ENCODE measurements around the gene FMN2.
"Not testable (repeated sequence)": the region's sequence is repeated elsewhere in the genome, so short reads cannot be mapped to it uniquely, and the experiment has no call there.

Gene FMN2

DNA sequence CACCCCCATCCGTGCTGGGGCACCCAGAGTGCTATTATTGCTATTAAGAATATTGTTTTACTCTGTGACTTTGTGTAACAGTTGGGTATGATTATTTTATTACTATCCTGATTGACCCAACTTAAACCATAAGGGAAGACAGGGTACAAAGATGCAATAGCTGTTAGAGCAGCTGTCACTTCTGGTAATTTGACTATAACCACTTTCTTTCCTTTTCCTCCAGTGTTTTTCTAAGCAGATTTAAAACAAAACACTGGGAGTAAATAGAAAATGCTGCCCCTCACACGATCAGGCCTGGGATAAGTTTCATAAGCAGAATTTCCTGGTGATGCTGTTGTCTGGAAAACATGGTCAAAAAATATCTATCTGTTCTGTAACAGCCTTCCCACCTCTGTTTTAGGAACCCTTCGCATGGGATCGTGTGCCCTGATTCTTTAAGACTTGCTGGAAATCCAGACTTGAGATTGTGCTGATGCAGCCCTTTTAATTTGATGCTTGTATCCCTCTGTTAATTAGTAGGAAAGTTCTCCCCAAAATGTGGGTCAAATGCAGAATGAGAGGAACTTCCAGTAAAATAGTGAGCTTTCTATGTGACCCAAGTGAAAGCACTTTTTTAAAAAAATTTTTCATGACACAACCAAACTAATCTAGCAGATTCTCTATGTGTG is 165.3 kb downstream of the FMN2 start:
- DNase-seq, result no peak

DNA sequence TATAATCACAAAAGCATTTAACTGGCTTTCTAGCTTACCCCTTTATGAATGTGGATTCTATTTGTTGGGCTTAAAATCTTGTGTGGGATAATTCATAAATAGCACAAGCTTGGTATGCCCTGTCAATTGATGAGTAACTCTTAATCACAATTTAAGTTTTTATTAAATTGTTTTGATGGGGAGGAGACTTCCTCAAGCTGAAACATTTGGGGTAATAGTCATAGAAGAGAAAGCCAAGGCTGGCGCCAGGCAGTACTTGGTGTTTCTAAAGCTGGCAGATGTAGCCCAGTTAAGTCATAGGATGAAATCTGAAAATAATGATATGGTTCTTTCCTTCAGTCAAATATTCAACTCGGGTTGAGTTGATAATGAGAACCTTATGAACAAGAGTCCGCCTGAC is 167.2 kb downstream of the FMN2 start:
- no peak for DNase-seq

DNA sequence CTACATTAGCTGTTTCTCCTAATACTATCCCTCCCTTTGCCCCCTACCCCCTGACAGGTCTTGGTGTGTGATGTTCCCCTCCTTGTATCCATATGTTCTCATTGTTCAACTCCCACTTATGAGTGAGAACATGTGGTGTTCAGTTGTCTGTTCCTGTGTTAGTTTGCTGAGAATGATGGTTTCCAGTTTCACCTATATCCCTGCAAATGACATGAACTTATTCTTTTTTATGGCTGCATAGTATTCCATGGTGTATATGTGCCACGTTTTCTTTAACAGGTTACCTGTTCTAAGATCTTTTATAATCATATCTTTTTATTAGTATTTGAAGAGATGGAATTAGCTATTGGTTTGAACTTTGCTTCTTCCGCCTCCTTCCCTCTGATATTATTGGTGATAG is 172.8 kb downstream of the FMN2 start:
- not testable (repeated sequence) for DNase-seq

GRCh38 chr1:240271081-240271480 is 179.4 kb downstream of the FMN2 start:
- DNase-seq, result no peak

DNA sequence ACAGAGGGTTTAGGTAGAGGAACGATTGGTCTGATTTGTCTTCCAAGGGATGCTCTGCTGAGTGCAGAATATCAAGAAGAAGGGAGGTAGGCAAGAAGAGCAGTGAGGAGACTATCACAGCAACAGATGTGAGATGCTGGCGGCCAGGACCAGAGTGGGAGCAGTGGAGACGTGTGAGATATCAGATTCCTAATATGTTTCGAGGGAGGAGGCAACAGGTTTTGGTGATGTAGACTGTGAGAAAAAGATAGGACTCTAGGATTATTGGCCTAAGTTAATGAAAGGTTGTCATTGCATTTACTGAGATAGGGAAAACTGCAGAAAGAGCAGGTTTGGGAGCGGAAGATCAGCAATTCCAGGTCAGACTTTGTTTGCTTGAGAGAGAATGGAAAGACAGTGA is 182.9 kb downstream of the FMN2 start:
- no peak for DNase-seq

GRCh38 chr1:240275219-240275618 is 183.5 kb downstream of the FMN2 start:
- DNase-seq, result not testable (repeated sequence)

DNA sequence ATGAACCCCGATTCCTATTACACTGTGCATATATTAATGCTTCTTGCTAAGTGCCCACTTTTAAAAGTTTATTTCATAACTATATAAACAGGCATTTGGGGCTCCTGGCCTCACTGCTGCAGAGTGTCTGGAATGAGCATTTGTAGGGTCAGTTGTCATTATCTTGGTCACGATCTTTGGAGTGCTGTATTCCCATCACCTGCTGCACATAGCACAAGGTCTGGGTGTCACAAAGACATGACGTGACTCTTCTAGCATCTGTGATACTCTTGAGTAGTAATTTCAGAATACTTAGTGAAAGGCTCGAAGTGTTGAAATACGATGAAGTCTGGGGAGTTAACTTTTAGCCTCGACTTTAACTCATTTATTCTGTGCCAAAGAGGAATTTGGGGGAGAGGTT is 186.4 kb downstream of the FMN2 start:
- no peak for DNase-seq

DNA sequence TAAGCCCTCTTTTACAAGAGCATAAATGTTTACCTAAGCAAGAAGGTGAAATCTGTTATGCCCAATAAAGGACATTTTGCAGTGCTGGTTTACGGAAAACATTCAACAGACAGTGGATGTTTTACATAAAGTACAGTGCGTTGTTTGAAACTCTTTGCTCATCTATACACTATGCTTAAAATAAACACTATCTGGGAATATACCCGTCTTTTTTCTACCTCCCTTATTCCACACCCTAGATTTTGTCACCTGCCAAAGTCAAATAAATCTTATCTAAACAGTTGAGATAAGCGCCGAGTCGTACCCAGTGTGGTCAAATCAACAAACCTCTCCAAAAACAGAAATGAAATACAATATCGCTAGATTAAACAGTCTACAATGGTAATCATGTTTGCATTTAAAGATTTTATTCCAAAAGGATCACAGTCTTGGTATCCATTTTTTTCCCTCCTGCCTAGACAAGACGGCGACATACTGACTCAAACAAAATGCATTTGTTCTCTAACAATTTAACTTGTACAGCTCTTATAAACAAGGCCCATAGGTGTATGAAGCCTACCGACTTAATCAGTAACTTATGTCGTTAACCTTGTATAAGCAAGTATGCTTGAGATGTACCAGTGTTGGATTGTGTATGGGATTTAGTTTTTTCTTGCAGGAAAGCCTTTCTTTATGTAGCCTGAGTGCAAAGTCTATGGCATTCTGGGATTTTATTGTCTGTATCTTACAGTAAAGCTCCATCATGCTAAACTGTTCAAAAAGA is 189.1 kb downstream of the FMN2 start:
- peak in 1 of 3 experiments; percentile 12 for DNase-seq

- no peak for DNase-seq
Observed at GRCh38 chr1:240282061-240282830, 190.6 kb downstream of the FMN2 start.

DNA sequence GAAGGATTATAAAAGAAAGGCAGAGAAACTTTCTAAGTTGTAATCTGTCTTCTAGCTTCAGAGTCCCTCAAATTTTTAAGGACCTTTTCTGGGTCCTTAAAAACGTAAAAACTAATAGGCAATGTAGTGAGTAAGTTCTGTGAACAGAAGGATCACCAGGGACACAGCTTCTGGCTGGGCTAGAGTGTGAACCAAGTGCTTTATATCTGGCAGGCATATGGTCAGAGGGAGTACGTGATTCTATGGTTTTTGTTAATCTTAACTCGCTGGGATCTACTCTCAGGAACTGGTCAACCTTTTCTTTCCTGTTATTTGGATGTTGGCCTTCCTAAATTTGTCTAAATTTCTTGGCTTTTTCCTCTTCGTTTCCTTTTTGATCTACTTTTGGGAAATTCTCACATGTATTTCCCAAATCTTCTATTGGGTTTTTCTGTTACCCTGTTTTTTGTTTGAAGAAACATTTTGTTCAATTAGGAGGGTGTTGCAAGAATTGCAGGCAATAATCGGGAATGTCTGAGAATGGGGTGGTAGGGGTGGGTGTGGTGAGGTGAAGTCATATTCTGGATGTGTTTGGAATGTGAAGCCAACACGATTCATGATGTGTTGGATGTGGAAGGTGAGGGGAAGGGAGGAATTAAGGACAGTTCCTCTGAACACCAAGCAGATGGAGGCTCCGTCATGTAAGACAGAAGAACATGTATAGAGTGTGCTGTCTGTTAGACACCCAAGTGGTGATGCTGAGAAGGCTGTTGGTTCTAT is 193.2 kb downstream of the FMN2 start:
- no peak for DNase-seq

GRCh38 chr1:240285540-240285939 is 193.9 kb downstream of the FMN2 start:
- DNase-seq, result no peak

DNA sequence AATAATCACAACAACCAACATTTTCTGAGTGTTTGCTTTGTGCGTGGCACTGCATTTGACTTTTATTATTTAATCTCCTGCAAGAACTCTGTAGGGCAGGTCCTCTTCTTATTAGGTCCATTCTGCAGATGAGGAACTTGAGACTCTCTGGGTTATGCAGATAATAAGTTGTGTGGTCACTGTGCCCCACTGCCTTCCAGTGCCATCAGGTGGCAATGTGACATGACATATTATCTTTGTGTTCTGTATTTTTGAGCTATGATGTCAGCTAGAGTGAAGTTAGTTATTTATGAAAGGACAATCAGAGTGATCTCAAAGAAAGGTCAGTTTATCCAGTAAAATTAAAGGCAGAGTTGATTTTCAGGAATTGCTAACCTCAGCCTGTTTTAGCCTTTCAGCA is 196.0 kb downstream of the FMN2 start:
- DNase-seq, result no peak

- DNase-seq, result no peak
Observed at GRCh38 chr1:240293706-240294105, 202.0 kb downstream of the FMN2 start.

GRCh38 chr1:240294566-240294965 is 202.9 kb downstream of the FMN2 start:
- DNase-seq, result no peak

DNA sequence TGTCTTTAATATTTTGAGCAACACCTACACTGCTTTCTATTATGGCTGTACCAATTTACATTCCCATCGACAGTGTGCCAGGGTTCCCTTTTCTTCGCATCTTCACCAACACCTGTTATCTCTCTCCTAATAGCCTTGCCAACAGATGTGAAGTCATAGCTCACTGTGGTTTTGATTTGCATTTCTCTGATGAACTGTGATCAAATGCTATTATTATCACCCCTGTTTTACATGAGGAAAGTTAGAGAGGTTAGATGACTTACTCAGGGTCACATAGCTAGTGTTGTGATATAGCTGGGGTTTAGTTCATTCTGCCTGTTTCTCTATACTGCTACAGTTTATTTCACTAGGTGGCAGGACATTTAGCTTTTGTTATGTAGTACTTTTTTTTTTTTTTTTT is 204.1 kb downstream of the FMN2 start:
- DNase-seq, result no peak

- DNase-seq, result peak in 1 of 3 experiments; percentile 3
Observed at GRCh38 chr1:240304466-240304865, 212.8 kb downstream of the FMN2 start.

- DNase-seq, result no peak
Observed at GRCh38 chr1:240306673-240307072, 215.0 kb downstream of the FMN2 start.

- DNase-seq, result no peak
Observed at GRCh38 chr1:240308096-240308495, 216.4 kb downstream of the FMN2 start.

DNA sequence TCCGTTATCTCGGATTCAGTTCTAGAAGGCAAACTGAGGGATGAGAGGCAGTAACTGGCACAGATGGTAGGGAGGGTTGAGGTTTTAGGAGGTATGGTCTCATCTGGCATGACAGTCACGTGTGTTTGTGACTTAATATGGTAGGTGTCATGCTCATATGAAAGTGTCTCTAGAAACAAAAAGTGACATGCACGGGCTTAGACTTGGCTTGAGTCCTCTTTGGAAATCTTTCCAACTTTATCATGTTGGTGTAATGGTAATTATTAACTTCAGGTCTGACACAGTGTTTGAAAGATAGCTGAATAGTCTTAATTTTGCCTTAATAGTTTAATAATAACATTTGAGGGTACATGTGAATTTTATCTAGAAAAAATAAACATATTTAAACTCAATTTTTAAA is 218.1 kb downstream of the FMN2 start:
- no peak for DNase-seq

GRCh38 chr1:240310226-240310925 is 218.7 kb downstream of the FMN2 start:
- no peak for DNase-seq

DNA sequence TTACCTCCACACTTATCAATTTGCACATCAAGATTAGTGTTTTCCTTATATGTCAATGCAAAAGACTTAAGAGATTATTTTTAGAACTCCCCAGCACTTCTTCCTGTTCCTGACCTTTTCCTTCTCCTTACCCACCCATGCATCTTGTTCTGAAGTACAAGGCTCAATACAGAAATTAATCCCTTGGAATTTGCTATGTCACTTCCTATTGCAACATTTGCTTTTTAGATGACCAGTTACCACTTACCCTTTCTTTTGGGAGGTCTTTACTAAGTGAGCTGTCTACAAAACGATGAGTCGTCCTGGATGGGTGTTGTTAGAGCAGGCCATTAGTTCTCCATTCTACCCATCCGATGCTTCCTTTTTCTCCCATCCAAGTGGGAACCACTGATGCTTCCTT is 221.2 kb downstream of the FMN2 start:
- DNase-seq, result no peak

Measured in NCI-H1417 (cell line).